GM12878 (cell line): ENCODE measurements around the gene HIC1. TPM values are rescaled to one million over a fixed set of nuclear protein-coding genes. Genes with fewer than 3 reads are reported as not detected.
A peak's percentile ranks its signal among the peaks of the same experiment; 100 is the strongest.

ENCODE experiments used
- CEBPZ ChIP-seq: fragments of 150-350 bp; IDR thresholded peaks from 2 replicates; pipeline ENCODE4 v1.6.1; 2016; ENCODE audit warnings: low read depth, low read length
- CREM ChIP-seq: IDR thresholded peaks from 2 replicates; pipeline ENCODE4 v1.6.1; 2014; ENCODE audit warnings: antibody characterized with exemption, low read depth
- E2F4 ChIP-seq: IDR thresholded peaks from 2 replicates; pipeline ENCODE4 v1.6.1; 2012; ENCODE audit warnings: low read depth, low read length, improper control_type of control experiment
- NBN ChIP-seq: fragments of 450-650 bp; IDR thresholded peaks from 2 replicates; pipeline ENCODE4 v1.6.1; 2016
- STAT1 ChIP-seq: fragments of 450-650 bp; conservative IDR thresholded peaks from 2 replicates; pipeline ENCODE4 v1.6.1; 2014; ENCODE audit warnings: antibody characterized with exemption, mild to moderate bottlenecking
- ZBTB40 ChIP-seq: fragments of 450-650 bp; IDR thresholded peaks from 2 replicates; pipeline ENCODE4 v1.6.1; 2016; ENCODE audit warnings: mild to moderate bottlenecking, moderate library complexity, borderline replicate concordance
- polyA plus RNA-seq, 11 experiments: library from polyadenylated mRNA; depleted of rRNA in 4 of 11; unstranded in 6 of 11; stranded (reverse) in 5 of 11; fragments of >200 nt; fragmentation: Nextera tagmentation in 4 of 11; fragmentation: Illumina TruSeq in 1 of 11; extraction: Ambion mirVana in 4 of 11; extraction: Trizol in 1 of 11; gene quantifications; 1 replicate in 1 of 11; 2 replicates in 10 of 11; pipeline versions ENCODE4 v1.2.1 to v1.2.3, GENCODE V29; 2011 to 2016; ENCODE audit warnings: inconsistent platforms in 2 of 11, missing spikeins in 2 of 11, low read depth in 1 of 11
- total RNA-seq, 4 experiments: library from RNA; depleted of rRNA in 3 of 4; stranded (reverse); fragments of >200 nt in 3 of 4; fragmentation: Illumina TruSeq in 1 of 4; extraction: Trizol in 1 of 4; gene quantifications; 2 replicates each; pipeline versions ENCODE4 v1.2.1 to v1.2.3, GENCODE V29; 2013 to 2021

The HIC1 gene
- total and polyA plus RNA-seq, 10 of the 15 experiments (the other 5 are each of a cell fraction or from before 2014, with no cell fraction given) = 0.11 to 61.1 (median 4.9) TPM

GRCh38 chr17:2041561-2042389 is 13.1 kb upstream of the HIC1 start, which contains the start of gene OVCA2 (continued):
- no peak for TF ChIP-seq CEBPZ
- peak; percentile 85 for TF ChIP-seq CREM
- no peak for TF ChIP-seq STAT1
- TF ChIP-seq ZBTB40 = peak; percentile 95
- no peak for TF ChIP-seq E2F4
- peak; percentile 60; the same call in 1 of the 2 replicates for TF ChIP-seq NBN
